Bronchial epithelial cell (primary cell): Measurements from ENCODE around the gene EPB41L3. TPM values are rescaled to one million over a fixed set of nuclear protein-coding genes. Genes with fewer than 3 reads are reported as not detected.

ENCODE experiments used
- DNase-seq: peaks from one replicate; pipeline ENCODE4 v3.0.0-alpha.2; 2010; ENCODE audit warnings: low read depth
- FAIRE-seq: peaks from 2 replicates; lab custom pipeline; 2011; peaks lifted over from hg19 to GRCh38; lab: Jason Lieb, UNC
- H3K27me3 ChIP-seq: 2 replicates; pipeline ENCODE4 v1.5.1; 2011; ENCODE audit warnings: low read length; ENCODE audit not compliant: control insufficient read depth, insufficient read depth
- H3K36me3 ChIP-seq: 2 replicates; pipeline ENCODE4 v1.5.1; 2011; ENCODE audit warnings: low read length; ENCODE audit not compliant: control insufficient read depth, insufficient read depth
- H3K4me3 ChIP-seq: 2 replicates; pipeline ENCODE4 v1.5.1; 2011; ENCODE audit warnings: mild to moderate bottlenecking, low read depth, low read length, control low read depth
- total RNA-seq: library from RNA; depleted of rRNA; stranded (reverse); fragments of >200 nt; gene quantifications from 2 replicates; pipeline ENCODE4 v1.2.1, GENCODE V29; 2014
- TF ChIP-seq, protein P1 (sequence below): IDR thresholded peaks from 2 replicates; pipeline ENCODE4 v1.5.1; 2011; ENCODE audit warnings: mild to moderate bottlenecking, moderate library complexity, low read length, control low read depth, inconsistent platforms; ENCODE audit not compliant: insufficient read depth, severe bottlenecking

EPB41L3 gene
- total RNA-seq, 1 donor from 2014 or later, result 0.53 TPM

DNA sequence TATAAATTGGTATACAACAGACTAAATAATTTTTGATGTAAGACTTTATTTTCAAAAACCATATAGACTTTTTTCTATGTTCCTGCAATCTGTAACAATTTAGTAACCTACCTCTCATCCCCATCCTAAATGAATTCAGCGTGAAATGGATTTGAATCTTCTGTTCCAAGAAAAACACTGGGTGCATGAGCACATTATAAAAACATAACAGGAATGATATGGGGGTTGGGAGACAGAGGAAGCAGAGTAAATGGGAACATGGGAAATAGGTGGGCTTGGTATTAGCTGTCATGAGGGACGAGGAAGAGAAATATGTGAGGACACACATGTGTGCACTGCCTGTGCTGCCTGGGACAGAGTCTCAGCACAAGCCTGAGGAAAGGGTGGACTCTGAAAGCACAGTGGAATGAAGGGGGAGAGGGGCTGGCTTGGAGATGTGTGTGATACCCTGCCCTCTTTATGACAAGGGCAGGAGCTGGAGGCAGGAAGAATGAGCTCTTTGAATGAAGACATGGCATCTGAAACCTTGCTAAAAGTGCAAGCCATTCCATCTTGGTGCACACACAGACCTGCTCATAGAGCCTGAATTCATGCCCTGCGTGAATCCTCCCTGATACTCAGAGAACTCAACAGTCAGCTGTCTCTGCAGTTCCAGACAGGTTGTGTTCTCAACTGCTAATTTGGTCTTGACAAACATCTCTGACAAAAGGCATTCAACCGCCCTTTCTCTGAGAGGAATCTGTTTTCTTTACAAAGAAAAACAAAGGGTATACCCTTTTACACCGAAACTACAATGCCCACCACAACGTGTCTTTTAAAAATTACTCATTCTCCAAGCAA lies 66.6 kb downstream of the EPB41L3 start:
- FAIRE-seq (no peak), DNase-seq (no peak)
- Histone ChIP-seq H3K4me3 (no peak overlapping the region), H3K36me3 (no peaks in the 10 kb centered on the region), H3K27me3 (no peaks in the 10 kb centered on the region)
- TF ChIP-seq, protein P1, sequence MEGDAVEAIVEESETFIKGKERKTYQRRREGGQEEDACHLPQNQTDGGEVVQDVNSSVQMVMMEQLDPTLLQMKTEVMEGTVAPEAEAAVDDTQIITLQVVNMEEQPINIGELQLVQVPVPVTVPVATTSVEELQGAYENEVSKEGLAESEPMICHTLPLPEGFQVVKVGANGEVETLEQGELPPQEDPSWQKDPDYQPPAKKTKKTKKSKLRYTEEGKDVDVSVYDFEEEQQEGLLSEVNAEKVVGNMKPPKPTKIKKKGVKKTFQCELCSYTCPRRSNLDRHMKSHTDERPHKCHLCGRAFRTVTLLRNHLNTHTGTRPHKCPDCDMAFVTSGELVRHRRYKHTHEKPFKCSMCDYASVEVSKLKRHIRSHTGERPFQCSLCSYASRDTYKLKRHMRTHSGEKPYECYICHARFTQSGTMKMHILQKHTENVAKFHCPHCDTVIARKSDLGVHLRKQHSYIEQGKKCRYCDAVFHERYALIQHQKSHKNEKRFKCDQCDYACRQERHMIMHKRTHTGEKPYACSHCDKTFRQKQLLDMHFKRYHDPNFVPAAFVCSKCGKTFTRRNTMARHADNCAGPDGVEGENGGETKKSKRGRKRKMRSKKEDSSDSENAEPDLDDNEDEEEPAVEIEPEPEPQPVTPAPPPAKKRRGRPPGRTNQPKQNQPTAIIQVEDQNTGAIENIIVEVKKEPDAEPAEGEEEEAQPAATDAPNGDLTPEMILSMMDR, result no peak

DNA sequence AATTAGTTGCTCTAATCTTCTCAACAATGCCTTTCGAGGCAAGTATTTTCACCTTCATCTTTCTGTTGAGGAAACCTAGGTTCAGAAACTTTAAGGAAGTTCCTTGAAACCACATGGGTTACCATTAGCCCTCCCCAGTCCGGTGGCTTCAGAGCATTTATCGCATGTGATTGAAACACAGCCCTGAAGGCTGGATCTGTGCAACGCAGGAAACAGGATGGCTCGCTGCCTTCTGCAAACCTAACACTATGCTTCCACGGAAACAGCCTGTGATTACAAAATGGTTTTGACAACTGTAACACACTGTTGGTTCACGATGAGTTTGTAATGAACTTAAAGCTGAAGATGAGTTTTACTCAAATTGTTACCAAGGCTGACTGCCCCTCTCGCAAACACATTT lies 68.5 kb downstream of the EPB41L3 start:
- TF ChIP-seq, protein P1, result no peak
- no peak for FAIRE-seq

DNA sequence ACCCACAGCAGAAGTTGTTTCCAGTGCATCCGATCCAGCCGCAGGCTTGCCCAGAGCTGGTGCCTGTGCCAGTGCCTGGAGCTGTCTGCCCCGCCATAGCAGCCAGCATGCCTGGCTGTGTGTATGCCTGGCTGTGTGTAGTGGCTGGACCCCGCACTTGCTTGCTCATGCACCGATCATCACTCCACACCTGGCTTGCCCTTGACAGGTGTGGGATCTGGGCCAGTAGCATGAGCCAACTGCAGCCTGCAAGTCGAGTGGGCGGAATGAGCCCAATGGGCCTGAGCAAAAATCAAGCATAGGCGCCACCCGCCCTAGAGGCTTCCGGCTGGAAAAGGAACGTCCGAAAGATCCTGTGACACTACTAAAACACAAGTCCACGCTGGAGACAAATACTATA lies 74.5 kb downstream of the EPB41L3 start:
- TF ChIP-seq, protein P1, result no peak
- Histone ChIP-seq H3K36me3 (no peaks in the 10 kb centered on the region), H3K4me3 (no peak overlapping the region), H3K27me3 (no peaks in the 10 kb centered on the region)
- DNase-seq (no peak), FAIRE-seq (no peak)

More for the DNA sequence above, 68.5 kb downstream of the EPB41L3 start:
- Histone ChIP-seq H3K36me3 (no peaks in the 10 kb centered on the region), H3K4me3 (no peak overlapping the region), H3K27me3 (no peaks in the 10 kb centered on the region)
- no peak for DNase-seq

DNA sequence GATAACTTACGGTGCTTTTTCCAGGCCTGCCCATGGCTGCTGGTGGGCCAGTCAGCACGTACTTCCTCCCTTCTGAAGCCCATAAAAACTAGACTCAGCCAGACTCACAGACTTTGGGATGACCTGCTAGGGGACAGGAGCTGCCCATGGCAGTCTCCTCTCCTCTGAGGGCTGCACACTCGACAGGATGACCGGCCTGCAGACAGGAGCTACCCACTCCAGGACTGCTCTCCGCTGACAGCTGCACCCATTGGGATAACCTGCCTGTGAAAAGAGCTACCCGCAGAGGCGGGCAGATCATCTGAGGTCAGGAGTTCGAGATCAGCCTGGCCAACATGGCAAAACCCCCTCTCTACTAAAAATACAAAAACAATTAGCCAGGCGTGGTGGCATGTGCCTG lies 75.4 kb downstream of the EPB41L3 start:
- no peak overlapping the region for H3K4me3 ChIP-seq
- H3K27me3 ChIP-seq, result no peaks in the 10 kb centered on the region
- FAIRE-seq (no peak), DNase-seq (no peak)
- H3K36me3 ChIP-seq, result no peaks in the 10 kb centered on the region
- TF ChIP-seq, protein P1, result no peak

DNA sequence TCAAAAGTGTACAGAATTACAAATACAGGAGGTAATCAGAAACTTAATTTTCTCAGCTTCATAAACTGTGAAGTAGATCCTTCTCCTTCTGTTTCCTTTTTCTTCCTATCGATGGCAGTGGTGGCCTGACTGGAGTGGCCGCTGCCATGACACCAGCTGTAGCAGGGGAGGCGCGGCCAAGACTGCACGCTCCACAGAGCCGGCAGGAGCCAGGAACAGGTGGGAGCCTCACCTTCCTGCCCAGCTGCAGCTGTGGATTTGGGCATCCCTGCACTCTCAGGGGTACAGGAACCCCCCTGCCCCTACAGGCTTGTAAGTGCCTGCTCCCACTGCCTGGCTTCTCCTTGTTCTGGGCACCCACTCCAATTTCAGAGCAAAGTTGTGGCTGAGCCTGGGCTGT lies 76.1 kb downstream of the EPB41L3 start:
- no peaks in the 10 kb centered on the region for H3K27me3 ChIP-seq
- no peak overlapping the region for H3K4me3 ChIP-seq
- no peaks in the 10 kb centered on the region for H3K36me3 ChIP-seq
- no peak for DNase-seq
- no peak for FAIRE-seq
- TF ChIP-seq, protein P1, result no peak
